D721Med (cell line): ENCODE data around the gene ZBTB38.

ENCODE experiments used
- DNase-seq: peaks from one replicate; pipeline ENCODE4 v3.0.0; 2011; ENCODE audit warnings: low spot score; ENCODE audit not compliant: insufficient read length
- FAIRE-seq: peaks from 2 replicates; lab custom pipeline; 2011; peaks lifted over from hg19 to GRCh38; lab: Jason Lieb, UNC
- TF ChIP-seq, protein P1 (sequence below): IDR thresholded peaks from 2 replicates; pipeline ENCODE4 v1.5.1; 2012; ENCODE audit warnings: mild to moderate bottlenecking, control low read depth; ENCODE audit not compliant: insufficient read depth; ENCODE audit errors: missing control alignments

Gene ZBTB38

DNA sequence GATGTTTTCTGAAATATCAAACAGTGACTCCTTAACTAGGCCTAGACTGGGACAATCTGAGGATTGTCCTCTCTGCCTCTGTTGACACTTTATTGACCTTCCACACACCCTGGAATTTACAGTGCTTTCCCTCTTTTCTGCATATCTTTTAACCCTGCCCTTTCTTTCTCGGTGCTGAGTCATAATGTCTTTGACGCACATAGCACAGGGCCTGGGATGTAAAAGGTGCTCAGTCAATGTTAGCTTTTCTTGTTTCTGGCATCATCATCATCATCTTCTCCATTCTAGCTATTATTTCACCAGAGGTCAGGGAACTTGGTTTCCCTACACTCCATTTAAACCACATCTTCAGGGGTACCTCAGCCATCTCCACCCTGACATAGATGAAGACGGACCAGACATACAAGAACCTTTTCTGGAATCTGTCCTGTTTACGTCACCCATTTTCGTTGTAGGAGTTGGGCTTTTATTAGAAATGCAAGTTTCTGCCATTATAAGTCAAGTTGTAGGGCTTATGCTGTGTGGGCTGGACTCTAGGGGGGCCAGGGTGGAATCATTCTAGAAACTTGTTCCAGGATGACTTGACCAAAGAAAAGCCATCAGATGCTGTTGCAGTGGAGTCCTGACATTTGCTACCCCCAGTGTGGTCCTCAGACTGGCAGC is 46.6 kb downstream of the ZBTB38 start:
- no peak for DNase-seq
- TF ChIP-seq, protein P1, sequence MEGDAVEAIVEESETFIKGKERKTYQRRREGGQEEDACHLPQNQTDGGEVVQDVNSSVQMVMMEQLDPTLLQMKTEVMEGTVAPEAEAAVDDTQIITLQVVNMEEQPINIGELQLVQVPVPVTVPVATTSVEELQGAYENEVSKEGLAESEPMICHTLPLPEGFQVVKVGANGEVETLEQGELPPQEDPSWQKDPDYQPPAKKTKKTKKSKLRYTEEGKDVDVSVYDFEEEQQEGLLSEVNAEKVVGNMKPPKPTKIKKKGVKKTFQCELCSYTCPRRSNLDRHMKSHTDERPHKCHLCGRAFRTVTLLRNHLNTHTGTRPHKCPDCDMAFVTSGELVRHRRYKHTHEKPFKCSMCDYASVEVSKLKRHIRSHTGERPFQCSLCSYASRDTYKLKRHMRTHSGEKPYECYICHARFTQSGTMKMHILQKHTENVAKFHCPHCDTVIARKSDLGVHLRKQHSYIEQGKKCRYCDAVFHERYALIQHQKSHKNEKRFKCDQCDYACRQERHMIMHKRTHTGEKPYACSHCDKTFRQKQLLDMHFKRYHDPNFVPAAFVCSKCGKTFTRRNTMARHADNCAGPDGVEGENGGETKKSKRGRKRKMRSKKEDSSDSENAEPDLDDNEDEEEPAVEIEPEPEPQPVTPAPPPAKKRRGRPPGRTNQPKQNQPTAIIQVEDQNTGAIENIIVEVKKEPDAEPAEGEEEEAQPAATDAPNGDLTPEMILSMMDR: no peak
- no peak for FAIRE-seq

DNA sequence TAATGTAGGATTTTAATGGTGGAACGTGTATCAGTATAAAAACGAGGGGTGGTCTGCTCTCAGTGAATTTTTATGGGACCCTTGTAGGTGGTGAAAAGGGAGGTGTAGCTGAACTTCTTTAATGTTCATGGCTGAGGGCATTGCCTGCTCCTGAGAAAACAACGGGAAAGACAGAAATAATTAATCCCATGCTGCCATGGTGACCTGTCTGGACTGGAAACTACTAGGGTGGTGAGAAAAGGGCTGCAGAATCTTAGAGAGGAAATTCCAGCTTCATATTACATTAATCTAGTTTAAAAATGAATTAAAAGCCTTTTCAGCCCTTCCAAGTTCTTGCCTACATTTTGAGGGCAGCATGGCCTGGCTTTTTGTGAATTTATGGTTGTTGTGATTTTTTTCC is 47.6 kb downstream of the ZBTB38 start:
- no peak for FAIRE-seq
- TF ChIP-seq, protein P1: no peak
- no peak for DNase-seq
